Measurements from ENCODE around the gene BCOR.
A peak's percentile ranks its signal among the peaks of the same experiment; 100 is the strongest.

BCOR gene

DNA sequence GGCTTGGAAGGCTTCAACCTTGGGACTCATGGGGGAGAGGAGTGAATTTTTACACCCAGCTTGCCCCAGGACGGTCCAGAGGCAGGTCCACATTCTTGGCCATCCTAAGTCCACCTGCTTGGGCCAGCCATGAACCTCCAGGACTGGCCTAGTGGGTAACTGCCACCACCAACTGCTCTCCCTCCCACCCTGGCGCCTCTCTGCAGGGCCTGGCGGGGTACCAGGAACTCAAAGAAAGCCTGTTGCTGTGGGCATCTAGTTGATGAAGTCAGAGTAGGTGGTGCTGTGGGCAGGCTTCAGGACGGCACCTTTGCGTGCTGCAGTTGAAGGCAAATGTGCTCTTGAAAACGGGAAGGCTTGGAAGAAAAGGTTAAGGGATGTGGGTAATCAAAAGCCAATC lies 12.0 kb downstream of the BCOR start:
- Histone ChIP-seq H3K4me3 (ENCODE audit: low read depth in 1 of 5, low read length in 5 of 5) (no peak overlapping the region), H3K27ac (ENCODE audit: low read depth, low read length) (no peak overlapping the region), H3K36me3 (ENCODE audit: control insufficient read depth in 5 of 5, insufficient read depth in 5 of 5, low read length in 5 of 5) (no peaks in the 10 kb centered on the region), H3K9me3 (ENCODE audit: control insufficient read depth in 5 of 5, low read length in 5 of 5) (no peaks in the 10 kb centered on the region), H3K4me1 (ENCODE audit: control insufficient read depth in 5 of 5, insufficient read depth in 5 of 5, low read length in 5 of 5) (peaks cover 0 to 34% (median 29%) of the 10 kb centered on the region in 5 donors), H3K27me3 (ENCODE audit: control insufficient read depth in 5 of 5, insufficient read depth in 4 of 5, low read length in 5 of 5) (peaks cover 4 to 47% (median 29%) of the 10 kb centered on the region in 5 donors), H3K9ac (ENCODE audit: low read length in 5 of 5) (no peak overlapping the region)

- H3K4me1 ChIP-seq (ENCODE audit: control insufficient read depth in 5 of 5, insufficient read depth in 5 of 5, low read length in 5 of 5): peaks cover 0 to 33% (median 26%) of the 10 kb centered on the region in 5 donors
- H3K27me3 ChIP-seq (ENCODE audit: control insufficient read depth in 5 of 5, insufficient read depth in 4 of 5, low read length in 5 of 5): peaks cover 4 to 47% (median 29%) of the 10 kb centered on the region in 5 donors
- H3K9ac ChIP-seq (ENCODE audit: low read length in 5 of 5): no peak overlapping the region
Measured at GRCh38 chrX:40085102-40085551, 12.6 kb downstream of the BCOR start.

DNA sequence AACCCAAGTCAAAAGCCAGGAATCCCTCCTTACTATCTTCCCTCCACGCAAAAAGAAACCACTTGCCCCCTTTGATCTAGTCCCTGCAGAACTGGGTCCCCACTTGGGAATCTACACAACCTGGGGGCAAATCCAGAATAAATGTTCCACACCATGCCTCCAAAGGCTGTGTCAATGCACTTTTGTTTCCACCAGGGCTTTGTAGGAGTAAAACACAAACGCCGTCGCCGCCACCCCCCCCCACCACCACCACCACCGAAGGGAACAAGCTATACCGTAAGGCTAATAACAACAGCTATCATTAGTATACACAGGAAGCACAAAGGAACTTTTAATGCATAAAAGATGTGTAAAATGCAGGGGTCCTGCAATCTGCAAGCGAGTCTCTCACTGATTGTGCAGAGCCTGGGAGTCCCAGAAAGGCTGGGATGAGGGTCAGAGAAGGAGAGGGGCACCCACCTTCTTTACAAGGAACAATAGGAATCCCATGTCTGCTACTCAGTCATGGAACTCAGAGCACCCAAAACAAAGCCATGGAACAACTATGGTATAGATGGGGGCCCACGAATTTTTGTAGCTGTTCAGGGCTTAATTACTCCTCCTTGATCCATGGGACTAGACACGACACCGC lies 13.2 kb downstream of the BCOR start:
- Histone ChIP-seq H3K27me3 (ENCODE audit: control insufficient read depth in 5 of 5, insufficient read depth in 4 of 5, low read length in 5 of 5) (peaks cover 4 to 47% (median 31%) of the 10 kb centered on the region in 5 donors), H3K36me3 (ENCODE audit: control insufficient read depth in 5 of 5, insufficient read depth in 5 of 5, low read length in 5 of 5) (no peaks in the 10 kb centered on the region), H3K9me3 (ENCODE audit: control insufficient read depth in 5 of 5, low read length in 5 of 5) (no peaks in the 10 kb centered on the region), H3K4me1 (ENCODE audit: control insufficient read depth in 5 of 5, insufficient read depth in 5 of 5, low read length in 5 of 5) (peaks cover 0 to 30% (median 24%) of the 10 kb centered on the region in 5 donors), H3K4me3 (ENCODE audit: low read depth in 1 of 5, low read length in 5 of 5) (peak overlapping the region in 1 of 5 donors; percentile 7), H3K27ac (ENCODE audit: low read depth, low read length) (no peak overlapping the region), H3K9ac (ENCODE audit: low read length in 5 of 5) (no peak overlapping the region)

More at GRCh38 chrX:40085102-40085551, 12.6 kb downstream of the BCOR start:
- H3K9me3 ChIP-seq (ENCODE audit: control insufficient read depth in 5 of 5, low read length in 5 of 5): no peaks in the 10 kb centered on the region
- no peaks in the 10 kb centered on the region for H3K36me3 ChIP-seq (ENCODE audit: control insufficient read depth in 5 of 5, insufficient read depth in 5 of 5, low read length in 5 of 5)
- H3K4me3 ChIP-seq (ENCODE audit: low read depth in 1 of 5, low read length in 5 of 5): peak overlapping the region in 1 of 5 donors; percentile 7
- no peak overlapping the region for H3K27ac ChIP-seq (ENCODE audit: low read depth, low read length)

DNA sequence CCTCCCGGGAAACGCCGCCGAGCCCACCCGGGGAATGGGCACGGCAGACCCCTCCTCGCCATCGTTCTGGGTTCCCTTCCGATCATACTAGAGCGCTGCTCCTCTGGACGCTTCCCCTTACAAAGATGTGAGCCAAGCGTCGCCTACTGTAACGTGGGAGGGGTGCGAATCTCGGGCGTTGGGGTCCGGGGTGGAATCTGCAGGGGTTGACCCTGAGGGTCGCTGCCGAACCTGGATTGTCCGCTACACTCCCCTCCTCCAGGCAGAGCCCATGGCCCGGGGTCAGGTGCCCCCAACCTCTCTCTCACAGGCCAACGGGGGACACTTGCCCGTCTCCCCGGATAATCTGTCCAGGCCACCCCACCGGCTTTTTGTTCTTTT lies 13.8 kb downstream of the BCOR start:
- Histone ChIP-seq H3K27me3 (ENCODE audit: control insufficient read depth in 5 of 5, insufficient read depth in 4 of 5, low read length in 5 of 5) (peaks cover 4 to 43% (median 33%) of the 10 kb centered on the region in 5 donors), H3K4me1 (ENCODE audit: control insufficient read depth in 5 of 5, insufficient read depth in 5 of 5, low read length in 5 of 5) (peaks cover 0 to 33% (median 24%) of the 10 kb centered on the region in 5 donors), H3K4me3 (ENCODE audit: low read depth in 1 of 5, low read length in 5 of 5) (peak overlapping the region in 2 of 5 donors; percentile 29 to 56), H3K9ac (ENCODE audit: low read length in 5 of 5) (no peak overlapping the region), H3K9me3 (ENCODE audit: control insufficient read depth in 5 of 5, low read length in 5 of 5) (no peaks in the 10 kb centered on the region), H3K36me3 (ENCODE audit: control insufficient read depth in 5 of 5, insufficient read depth in 5 of 5, low read length in 5 of 5) (no peaks in the 10 kb centered on the region), H3K27ac (ENCODE audit: low read depth, low read length) (no peak overlapping the region)

GRCh38 chrX:40083120-40083978 lies 14.4 kb downstream of the BCOR start:
- Histone ChIP-seq H3K9ac (ENCODE audit: low read length in 5 of 5) (no peak overlapping the region), H3K27me3 (ENCODE audit: control insufficient read depth in 5 of 5, insufficient read depth in 4 of 5, low read length in 5 of 5) (peaks cover 4 to 45% (median 33%) of the 10 kb centered on the region in 5 donors), H3K27ac (ENCODE audit: low read depth, low read length) (no peak overlapping the region)

DNA sequence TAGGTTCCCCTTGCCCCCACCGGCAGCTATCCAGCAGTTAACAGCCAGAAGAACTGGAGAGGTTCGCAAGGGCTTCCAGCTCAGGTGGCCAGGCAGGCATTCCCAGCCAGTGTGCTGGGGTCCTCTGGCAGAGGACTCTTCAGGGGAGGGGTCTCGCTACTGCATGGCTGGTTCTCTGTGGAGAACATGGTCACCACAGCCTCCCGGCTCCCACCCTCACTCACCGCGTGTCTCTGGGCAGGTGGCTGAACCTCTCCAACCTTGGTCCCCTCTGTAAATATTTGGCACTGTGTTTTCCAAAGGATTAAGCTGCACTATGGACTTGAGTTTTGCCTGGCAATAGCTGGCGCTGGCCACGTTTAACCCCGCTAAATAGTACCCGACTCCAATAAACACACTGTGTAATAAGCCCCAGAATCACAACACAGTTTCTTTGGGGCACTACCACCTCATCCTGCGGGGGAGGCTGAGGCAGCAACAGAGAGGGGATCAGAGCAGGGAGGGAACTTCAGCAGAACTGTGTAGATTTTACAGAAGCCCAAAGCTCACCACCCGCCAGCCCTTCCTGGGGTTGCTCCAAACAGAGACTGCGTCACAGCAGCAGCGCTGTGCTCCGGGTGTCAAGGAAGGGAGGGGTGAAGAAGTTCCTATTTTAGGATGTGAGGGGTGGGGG lies 15.2 kb downstream of the BCOR start:
- Histone ChIP-seq H3K27me3 (ENCODE audit: control insufficient read depth in 5 of 5, insufficient read depth in 4 of 5, low read length in 5 of 5) (peaks cover 4 to 40% (median 33%) of the 10 kb centered on the region in 5 donors), H3K4me1 (ENCODE audit: control insufficient read depth in 5 of 5, insufficient read depth in 5 of 5, low read length in 5 of 5) (peaks cover 0 to 33% (median 24%) of the 10 kb centered on the region in 5 donors), H3K9ac (ENCODE audit: low read length in 5 of 5) (no peak overlapping the region), H3K9me3 (ENCODE audit: control insufficient read depth in 5 of 5, low read length in 5 of 5) (no peaks in the 10 kb centered on the region), H3K36me3 (ENCODE audit: control insufficient read depth in 5 of 5, insufficient read depth in 5 of 5, low read length in 5 of 5) (no peaks in the 10 kb centered on the region), H3K27ac (ENCODE audit: low read depth, low read length) (no peak overlapping the region), H3K4me3 (ENCODE audit: low read depth in 1 of 5, low read length in 5 of 5) (no peak overlapping the region)

More at GRCh38 chrX:40083120-40083978, 14.4 kb downstream of the BCOR start:
- Histone ChIP-seq H3K36me3 (ENCODE audit: control insufficient read depth in 5 of 5, insufficient read depth in 5 of 5, low read length in 5 of 5) (no peaks in the 10 kb centered on the region), H3K9me3 (ENCODE audit: control insufficient read depth in 5 of 5, low read length in 5 of 5) (no peaks in the 10 kb centered on the region), H3K4me1 (ENCODE audit: control insufficient read depth in 5 of 5, insufficient read depth in 5 of 5, low read length in 5 of 5) (peaks cover 0 to 33% (median 24%) of the 10 kb centered on the region in 5 donors), H3K4me3 (ENCODE audit: low read depth in 1 of 5, low read length in 5 of 5) (peak overlapping the region in 3 of 5 donors; percentile 29 to 56 (median 36))

DNA sequence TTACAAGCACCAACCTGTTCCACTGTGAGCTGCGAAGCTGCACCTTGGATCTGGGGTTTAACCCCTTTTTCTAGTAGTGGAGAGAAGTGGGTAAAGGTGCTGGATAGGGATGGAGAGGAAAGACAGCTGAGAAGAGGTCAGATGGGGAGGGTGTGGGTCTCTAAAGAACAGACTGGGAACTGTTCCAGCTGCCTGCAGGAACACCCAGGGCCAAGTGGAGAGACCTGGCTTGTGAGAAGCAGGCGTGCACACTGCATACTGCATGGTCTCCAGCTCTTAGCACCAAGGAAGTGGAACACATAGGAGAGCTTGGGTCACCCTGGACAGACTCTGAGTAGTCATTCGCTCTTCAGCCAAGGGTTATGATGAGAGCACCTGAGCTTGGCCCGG lies 16.1 kb downstream of the BCOR start:
- no peaks in the 10 kb centered on the region for H3K9me3 ChIP-seq (ENCODE audit: control insufficient read depth in 5 of 5, low read length in 5 of 5)
- H3K36me3 ChIP-seq (ENCODE audit: control insufficient read depth in 5 of 5, insufficient read depth in 5 of 5, low read length in 5 of 5): no peaks in the 10 kb centered on the region
- H3K4me1 ChIP-seq (ENCODE audit: control insufficient read depth in 5 of 5, insufficient read depth in 5 of 5, low read length in 5 of 5): peaks cover 0 to 33% (median 24%) of the 10 kb centered on the region in 5 donors
- H3K9ac ChIP-seq (ENCODE audit: low read length in 5 of 5): no peak overlapping the region
- H3K4me3 ChIP-seq (ENCODE audit: low read depth in 1 of 5, low read length in 5 of 5): no peak overlapping the region
- peaks cover 4 to 36% (median 33%) of the 10 kb centered on the region in 5 donors for H3K27me3 ChIP-seq (ENCODE audit: control insufficient read depth in 5 of 5, insufficient read depth in 4 of 5, low read length in 5 of 5)
- H3K27ac ChIP-seq (ENCODE audit: low read depth, low read length): no peak overlapping the region

DNA sequence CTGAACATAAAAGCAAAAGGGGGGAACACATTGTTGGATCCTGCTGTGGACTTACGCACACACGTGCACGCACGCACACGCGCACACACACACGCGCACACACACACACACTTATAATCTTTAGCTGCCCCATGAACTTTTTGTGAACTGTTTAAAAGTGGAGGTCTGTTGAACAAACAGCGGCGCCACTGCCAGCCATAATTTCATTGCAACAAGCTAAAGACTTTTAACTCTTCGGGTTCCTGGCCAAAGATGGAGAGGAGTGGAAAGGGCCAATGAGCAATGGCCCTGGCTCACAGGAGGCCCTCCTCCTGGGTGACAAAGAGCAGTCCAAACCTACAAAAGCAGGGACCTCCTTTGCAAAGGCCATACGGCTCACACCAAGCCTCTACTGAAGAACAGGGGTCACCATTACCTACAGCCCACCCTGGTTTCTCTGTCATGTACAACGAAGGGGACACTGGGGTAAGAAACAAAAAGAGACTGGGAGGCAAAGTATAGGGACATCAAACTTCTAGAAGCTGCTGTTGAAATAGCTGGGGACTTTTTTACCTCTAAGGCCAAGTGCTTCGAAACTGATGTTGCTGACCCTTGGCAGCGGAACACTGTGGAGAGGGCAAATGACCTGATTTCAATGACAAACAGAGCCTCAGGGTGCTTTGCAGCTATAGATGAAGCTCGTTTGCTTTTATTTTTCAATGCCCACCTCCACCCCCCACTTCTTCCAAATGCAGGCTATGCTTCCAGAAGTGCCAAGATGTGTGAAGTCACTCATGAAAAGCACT lies 16.7 kb downstream of the BCOR start:
- Histone ChIP-seq H3K4me1 (ENCODE audit: control insufficient read depth in 5 of 5, insufficient read depth in 5 of 5, low read length in 5 of 5) (peaks cover 0 to 33% (median 24%) of the 10 kb centered on the region in 5 donors), H3K36me3 (ENCODE audit: control insufficient read depth in 5 of 5, insufficient read depth in 5 of 5, low read length in 5 of 5) (peaks cover 0 to 2% (median 0%) of the 10 kb centered on the region in 5 donors), H3K9me3 (ENCODE audit: control insufficient read depth in 5 of 5, low read length in 5 of 5) (no peaks in the 10 kb centered on the region), H3K9ac (ENCODE audit: low read length in 5 of 5) (no peak overlapping the region), H3K27ac (ENCODE audit: low read depth, low read length) (no peak overlapping the region), H3K4me3 (ENCODE audit: low read depth in 1 of 5, low read length in 5 of 5) (no peak overlapping the region), H3K27me3 (ENCODE audit: control insufficient read depth in 5 of 5, insufficient read depth in 4 of 5, low read length in 5 of 5) (peaks cover 4 to 32% (median 29%) of the 10 kb centered on the region in 5 donors)

DNA sequence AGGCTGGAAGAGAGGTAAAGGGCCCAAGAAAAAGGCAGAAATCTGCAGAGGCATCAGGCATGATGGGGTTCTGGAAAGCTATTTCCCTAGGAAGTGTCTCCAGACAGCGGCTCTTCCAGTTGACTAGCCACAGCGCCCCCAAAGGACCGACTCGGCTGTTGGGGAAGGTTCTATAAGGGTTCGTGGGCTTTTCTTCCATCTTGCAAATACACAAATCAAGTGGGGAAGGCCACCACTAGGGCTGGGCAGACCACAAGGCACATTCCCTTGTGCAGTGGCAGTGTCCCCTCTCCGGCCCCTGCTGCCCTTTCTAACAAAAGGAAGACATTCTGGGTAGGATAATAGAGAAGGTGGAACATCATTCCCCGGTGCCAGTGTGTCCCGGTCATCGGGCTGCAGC lies 18.2 kb downstream of the BCOR start:
- no peak overlapping the region for H3K4me3 ChIP-seq (ENCODE audit: low read depth in 1 of 5, low read length in 5 of 5)
- H3K9ac ChIP-seq (ENCODE audit: low read length in 5 of 5): no peak overlapping the region
- peaks cover 0 to 13% (median 9%) of the 10 kb centered on the region in 5 donors for H3K36me3 ChIP-seq (ENCODE audit: control insufficient read depth in 5 of 5, insufficient read depth in 5 of 5, low read length in 5 of 5)
- peaks cover 4 to 26% (median 22%) of the 10 kb centered on the region in 5 donors for H3K27me3 ChIP-seq (ENCODE audit: control insufficient read depth in 5 of 5, insufficient read depth in 4 of 5, low read length in 5 of 5)
- no peak overlapping the region for H3K27ac ChIP-seq (ENCODE audit: low read depth, low read length)
- peaks cover 0 to 31% (median 20%) of the 10 kb centered on the region in 5 donors for H3K4me1 ChIP-seq (ENCODE audit: control insufficient read depth in 5 of 5, insufficient read depth in 5 of 5, low read length in 5 of 5)
- no peaks in the 10 kb centered on the region for H3K9me3 ChIP-seq (ENCODE audit: control insufficient read depth in 5 of 5, low read length in 5 of 5)

Data from subcutaneous abdominal adipose tissue (tissue), 5 donors.